T-helper 17 cell (primary cell): ENCODE results near the gene EML1. TPM values are rescaled to one million over a fixed set of nuclear protein-coding genes. Genes with fewer than 3 reads are reported as not detected.

ENCODE experiments used
- ATAC-seq: fragments of 150-1000 bp; cut with Tn5 transposase; 2 replicates; pipeline ENCODE4 v1.10.0; 2021; ENCODE audit warnings: mild to moderate bottlenecking, moderate library complexity
- DNase-seq, 3 donors: peaks; one replicate each; pipeline versions ENCODE4 v3.0.0 to v3.0.0-alpha.2; 2020 to 2021
- H3K9me3 ChIP-seq: one replicate; pipeline ENCODE4 v1.7.0; 2013; ENCODE audit warnings: low read length, mild to moderate bottlenecking; ENCODE audit not compliant: control insufficient read depth, poor library complexity, severe bottlenecking
- H3K27ac Mint-ChIP-seq: one replicate; pipeline ENCODE4 v1.8.0; 2022; ENCODE audit warnings: mild to moderate bottlenecking, moderate library complexity, mixed read lengths
- H3K27me3 Mint-ChIP-seq: one replicate; pipeline ENCODE4 v1.8.0; 2022; ENCODE audit warnings: mixed read lengths
- H3K36me3 Mint-ChIP-seq: one replicate; pipeline ENCODE4 v1.8.0; 2022; ENCODE audit warnings: low read depth, mixed read lengths
- H3K4me1 Mint-ChIP-seq: one replicate; pipeline ENCODE4 v1.8.0; 2022; ENCODE audit warnings: mild to moderate bottlenecking, mixed read lengths
- H3K4me3 Mint-ChIP-seq: one replicate; pipeline ENCODE4 v1.8.0; 2022; ENCODE audit warnings: mild to moderate bottlenecking, moderate library complexity, mixed read lengths
- total RNA-seq, 4 donors: library from RNA in 2 of 4; stranded (reverse) in 2 of 4; gene quantifications; one replicate each; pipeline ENCODE4 v1.2.3 and lab custom pipeline; 2022 to 2026

EML1 gene
- total RNA-seq, 2 donors from 2014 or later: 0.27 TPM; not detected in 1

DNA sequence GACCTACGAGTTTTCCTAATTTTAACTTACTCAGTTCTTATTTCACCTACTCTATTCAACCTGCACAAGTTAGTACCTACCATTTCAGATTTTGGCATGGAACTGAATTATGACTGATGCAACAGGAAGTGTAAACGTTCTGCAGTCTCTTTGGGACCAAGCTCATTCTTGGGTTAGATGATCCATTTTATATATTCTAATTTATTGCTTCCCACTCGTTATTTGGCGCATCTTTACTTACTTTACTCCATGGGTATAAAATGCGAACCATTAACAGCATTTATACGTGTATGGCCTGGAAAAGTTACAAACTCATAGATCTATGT lies 1.0 kb upstream of the EML1 start:
- DNase-seq (no peak), ATAC-seq (no peak)
- Mint-ChIP-seq H3K27ac (peak overlapping the region; percentile 67), H3K4me3 (peak overlapping the region; percentile 89), H3K36me3 (no peaks in the 10 kb centered on the region), H3K27me3 (peaks cover 19% of the 10 kb centered on the region), H3K4me1 (peaks cover 14% of the 10 kb centered on the region)
- H3K9me3 ChIP-seq: no peaks in the 10 kb centered on the region

GRCh38 chr14:99792551-99793212 lies 531 bp upstream of the EML1 start:
- Mint-ChIP-seq H3K36me3 (no peaks in the 10 kb centered on the region), H3K4me3 (peak overlapping the region; percentile 89), H3K27ac (peak overlapping the region; percentile 67), H3K4me1 (peaks cover 14% of the 10 kb centered on the region), H3K27me3 (peaks cover 22% of the 10 kb centered on the region)
- no peaks in the 10 kb centered on the region for H3K9me3 ChIP-seq
- DNase-seq (no peak), ATAC-seq (no peak)

GRCh38 chr14:99794151-99794780 lies 1.1 kb downstream of the EML1 start:
- Mint-ChIP-seq H3K27ac (no peak overlapping the region), H3K4me1 (peaks cover 14% of the 10 kb centered on the region), H3K4me3 (peak overlapping the region; percentile 59), H3K36me3 (no peaks in the 10 kb centered on the region), H3K27me3 (peaks cover 31% of the 10 kb centered on the region)
- DNase-seq (no peak), ATAC-seq (no peak)
- no peaks in the 10 kb centered on the region for H3K9me3 ChIP-seq

DNA sequence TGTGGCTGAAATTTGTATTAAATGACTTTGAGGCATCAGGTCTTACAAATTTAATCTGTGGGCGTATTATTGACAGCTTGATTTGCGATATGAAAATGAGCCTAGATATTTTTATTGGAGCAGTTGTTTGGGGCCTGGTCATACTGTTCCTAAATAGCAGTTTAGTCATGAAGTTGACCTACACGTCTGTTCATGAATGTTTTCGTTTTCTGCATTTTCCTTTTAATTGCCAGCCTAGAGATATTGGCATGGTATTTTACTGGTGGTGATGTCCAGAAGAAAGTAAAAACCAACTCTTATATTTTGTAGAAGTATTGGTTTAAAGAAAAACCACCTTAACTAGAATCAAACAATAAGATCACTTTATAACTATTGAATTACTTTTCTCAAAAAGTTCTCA lies 1.8 kb downstream of the EML1 start:
- H3K9me3 ChIP-seq: no peaks in the 10 kb centered on the region
- DNase-seq (no peak), ATAC-seq (no peak)
- H3K4me3 Mint-ChIP-seq: peak overlapping the region; percentile 70
- H3K27ac Mint-ChIP-seq: no peak overlapping the region
- peaks cover 31% of the 10 kb centered on the region for H3K27me3 Mint-ChIP-seq
- H3K36me3 Mint-ChIP-seq: no peaks in the 10 kb centered on the region
- H3K4me1 Mint-ChIP-seq: peaks cover 12% of the 10 kb centered on the region

DNA sequence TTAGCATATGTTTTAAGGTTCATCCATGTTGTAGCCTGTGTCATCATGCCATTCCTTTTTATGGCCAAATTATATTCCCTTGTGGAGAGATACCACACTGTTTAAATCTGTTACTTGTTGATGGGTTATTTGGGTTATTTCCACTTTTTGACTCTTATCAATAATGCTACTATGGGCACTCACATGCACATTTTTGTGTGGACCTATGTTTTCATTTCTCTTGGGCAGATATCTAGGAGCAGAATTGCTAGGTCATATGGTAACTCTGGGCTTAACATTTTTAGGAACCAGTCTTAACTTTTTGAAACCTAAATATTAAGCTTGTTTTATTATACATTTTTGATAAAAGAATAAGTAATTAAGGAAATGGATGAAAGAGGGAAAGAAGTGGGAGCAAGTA lies 4.0 kb downstream of the EML1 start:
- Mint-ChIP-seq H3K4me1 (peaks cover 7% of the 10 kb centered on the region), H3K27me3 (peaks cover 35% of the 10 kb centered on the region), H3K4me3 (no peak overlapping the region), H3K36me3 (peaks cover 6% of the 10 kb centered on the region), H3K27ac (no peak overlapping the region)
- DNase-seq: no peak
- H3K9me3 ChIP-seq: no peaks in the 10 kb centered on the region
- no peak for ATAC-seq

GRCh38 chr14:99800781-99801180 lies 7.6 kb downstream of the EML1 start:
- peaks cover 3% of the 10 kb centered on the region for H3K4me1 Mint-ChIP-seq
- no peak for ATAC-seq
- DNase-seq: no peak
- H3K36me3 Mint-ChIP-seq: peaks cover 8% of the 10 kb centered on the region
- no peak overlapping the region for H3K27ac Mint-ChIP-seq
- H3K9me3 ChIP-seq: no peaks in the 10 kb centered on the region
- peaks cover 66% of the 10 kb centered on the region for H3K27me3 Mint-ChIP-seq
- H3K4me3 Mint-ChIP-seq: no peak overlapping the region

DNA sequence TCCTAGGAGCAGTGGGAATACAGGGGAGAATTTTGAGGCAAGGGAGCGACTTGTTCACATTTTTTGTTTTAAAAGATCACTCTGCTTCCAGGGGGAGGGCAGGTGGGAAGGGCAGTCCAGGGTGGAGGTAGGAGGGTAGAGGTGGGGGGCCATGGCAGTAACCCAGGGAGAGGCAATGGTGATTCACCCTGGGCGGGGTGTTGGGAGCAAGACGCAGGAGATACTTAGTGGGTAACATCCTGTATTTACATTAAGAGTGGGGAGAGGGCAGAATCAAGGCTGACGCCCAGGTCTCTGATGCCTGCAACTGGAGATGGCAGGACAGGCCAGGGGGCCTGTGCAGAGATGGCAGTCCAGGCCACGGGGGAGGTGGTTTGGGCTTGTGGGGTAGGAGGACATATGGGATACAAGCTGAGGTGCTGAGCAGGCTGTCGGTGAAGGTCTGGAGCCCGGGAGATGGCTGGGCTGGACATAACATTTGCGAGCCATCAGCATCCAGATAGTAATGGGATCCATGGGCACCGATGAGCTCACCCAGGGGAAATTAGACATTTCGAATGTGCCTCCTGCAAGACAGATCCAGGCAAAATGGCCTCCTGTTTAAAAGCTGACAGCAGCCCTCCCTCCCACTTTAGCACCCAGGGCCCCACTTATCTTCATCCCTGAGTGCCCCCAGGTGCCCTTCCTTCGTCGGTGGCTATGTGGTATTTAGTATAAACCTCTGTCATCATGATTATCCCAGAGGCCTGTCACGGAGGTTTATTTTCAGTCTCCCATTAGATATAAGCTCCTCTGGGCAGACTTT lies 9.3 kb downstream of the EML1 start:
- Mint-ChIP-seq H3K4me3 (no peak overlapping the region), H3K36me3 (peaks cover 9% of the 10 kb centered on the region), H3K27ac (no peak overlapping the region), H3K4me1 (peaks cover 3% of the 10 kb centered on the region), H3K27me3 (peaks cover 65% of the 10 kb centered on the region)
- H3K9me3 ChIP-seq: no peaks in the 10 kb centered on the region
- ATAC-seq (no peak), DNase-seq (no peak)

GRCh38 chr14:99803106-99803775 lies 10.0 kb downstream of the EML1 start:
- Mint-ChIP-seq H3K4me3 (no peak overlapping the region), H3K27ac (no peak overlapping the region), H3K4me1 (peaks cover 3% of the 10 kb centered on the region), H3K36me3 (peaks cover 11% of the 10 kb centered on the region), H3K27me3 (peaks cover 64% of the 10 kb centered on the region)
- no peaks in the 10 kb centered on the region for H3K9me3 ChIP-seq
- ATAC-seq: no peak
- no peak for DNase-seq

DNA sequence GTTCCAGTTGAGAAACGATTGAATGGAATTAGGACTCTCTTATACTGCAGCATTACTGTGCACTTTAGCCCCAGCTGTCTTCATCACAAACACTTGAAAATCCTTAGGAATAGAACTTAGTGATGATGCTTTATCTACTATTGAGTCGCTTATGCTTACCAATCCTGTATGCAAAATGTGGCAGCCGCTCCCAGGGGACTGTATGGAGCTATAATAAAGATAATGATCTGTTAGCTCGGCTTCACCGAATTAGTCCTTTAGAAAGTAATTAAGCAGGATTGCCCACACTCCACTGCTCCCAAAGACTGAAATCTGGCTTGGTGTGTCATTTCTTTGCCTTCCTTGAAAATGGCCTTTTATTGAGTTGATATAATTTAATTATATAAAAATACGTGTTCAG lies 10.6 kb downstream of the EML1 start:
- DNase-seq: no peak
- H3K9me3 ChIP-seq: no peaks in the 10 kb centered on the region
- Mint-ChIP-seq H3K27ac (no peak overlapping the region), H3K27me3 (peaks cover 61% of the 10 kb centered on the region), H3K36me3 (peaks cover 11% of the 10 kb centered on the region), H3K4me3 (no peak overlapping the region), H3K4me1 (peaks cover 3% of the 10 kb centered on the region)
- no peak for ATAC-seq

GRCh38 chr14:99805757-99806439 lies 12.7 kb downstream of the EML1 start:
- Mint-ChIP-seq H3K4me1 (peaks cover 3% of the 10 kb centered on the region), H3K27ac (no peak overlapping the region), H3K4me3 (no peak overlapping the region), H3K27me3 (peaks cover 72% of the 10 kb centered on the region), H3K36me3 (peaks cover 11% of the 10 kb centered on the region)
- ATAC-seq (no peak), DNase-seq (no peak)
- no peaks in the 10 kb centered on the region for H3K9me3 ChIP-seq

- H3K27ac Mint-ChIP-seq: no peak overlapping the region
- no peak for ATAC-seq
These were observed 13.6 kb downstream of the EML1 start for GRCh38 chr14:99806836-99807235.

DNA sequence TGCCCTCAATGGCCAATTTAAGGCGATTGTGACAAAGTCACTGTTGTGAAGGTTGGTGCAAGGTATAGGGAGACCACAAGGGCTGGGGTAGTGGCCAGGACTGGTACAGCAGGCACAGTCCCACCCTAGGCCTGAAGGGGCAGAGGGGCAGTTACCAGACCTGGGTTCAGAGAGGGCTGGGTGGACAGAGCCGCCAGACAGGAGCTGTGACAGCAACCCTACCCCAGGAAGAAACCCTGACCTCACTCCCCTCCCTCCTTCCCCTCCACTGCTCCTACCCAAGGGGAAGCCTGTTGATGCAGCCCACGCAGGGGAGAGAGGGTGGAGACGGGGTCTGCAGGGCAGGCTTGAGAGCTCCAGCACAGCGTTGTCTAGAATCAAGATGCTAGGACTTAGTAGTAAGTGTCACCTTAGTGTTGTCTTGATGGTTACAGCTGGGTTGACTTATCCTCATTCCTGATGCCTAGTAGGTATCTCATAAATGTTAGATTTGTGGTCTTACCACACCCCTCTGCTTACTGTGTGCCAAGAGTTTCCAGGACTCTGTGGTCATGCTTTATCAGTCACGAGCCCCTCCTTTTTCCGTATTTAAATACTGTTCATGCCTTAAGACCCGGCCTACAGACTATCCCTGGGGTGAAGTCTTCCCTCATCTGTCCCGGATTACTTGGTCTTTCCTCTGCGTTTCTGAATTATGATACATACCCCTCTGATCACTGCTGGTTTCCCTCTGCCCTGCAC lies 14.4 kb downstream of the EML1 start:
- H3K27ac Mint-ChIP-seq: no peak overlapping the region
- peaks cover 4% of the 10 kb centered on the region for H3K36me3 Mint-ChIP-seq
- peaks cover 74% of the 10 kb centered on the region for H3K27me3 Mint-ChIP-seq
- no peak for DNase-seq
- H3K9me3 ChIP-seq: no peaks in the 10 kb centered on the region
- ATAC-seq: peak; percentile 23
- H3K4me3 Mint-ChIP-seq: no peak overlapping the region
- H3K4me1 Mint-ChIP-seq: no peaks in the 10 kb centered on the region

More at GRCh38 chr14:99806836-99807235, 13.6 kb downstream of the EML1 start:
- H3K4me3 Mint-ChIP-seq: no peak overlapping the region
- peaks cover 74% of the 10 kb centered on the region for H3K27me3 Mint-ChIP-seq
- H3K4me1 Mint-ChIP-seq: peaks cover 3% of the 10 kb centered on the region
- DNase-seq: no peak
- H3K36me3 Mint-ChIP-seq: peaks cover 8% of the 10 kb centered on the region
- no peaks in the 10 kb centered on the region for H3K9me3 ChIP-seq
